Activated T-helper 17 cell treated with anti-CD3 and anti-CD28 coated beads, Interleukin-2, amount 50 U/mL, for 72 hours (primary cell): ENCODE measurements around the gene ZNF428. TPM values are rescaled to one million over a fixed set of nuclear protein-coding genes. Genes with fewer than 3 reads are reported as not detected.
"Not testable (repeated sequence)": the region's sequence is repeated elsewhere in the genome, so short reads cannot be mapped to it uniquely, and the experiment has no call there.

Experiments
- ATAC-seq: fragments of 150-1000 bp; cut with Tn5 transposase; replicated peaks from 2 replicates; pipeline ENCODE4 v1.10.0; 2021; ENCODE audit warnings: mild to moderate bottlenecking, moderate library complexity
- H3K27ac Mint-ChIP-seq: one replicate; pipeline ENCODE4 v1.8.0; 2022; ENCODE audit warnings: mixed read lengths
- H3K27me3 Mint-ChIP-seq: one replicate; pipeline ENCODE4 v1.8.0; 2022; ENCODE audit warnings: mixed read lengths
- H3K36me3 Mint-ChIP-seq: one replicate; pipeline ENCODE4 v1.8.0; 2022; ENCODE audit warnings: low read depth, mild to moderate bottlenecking, mixed read lengths
- H3K4me1 Mint-ChIP-seq: one replicate; pipeline ENCODE4 v1.8.0; 2022; ENCODE audit warnings: mixed read lengths
- H3K4me3 Mint-ChIP-seq: one replicate; pipeline ENCODE4 v1.8.0; 2022; ENCODE audit warnings: mild to moderate bottlenecking, mixed read lengths
- H3K9me3 Mint-ChIP-seq: one replicate; pipeline ENCODE4 v1.8.0; 2022; ENCODE audit warnings: mixed read lengths
- total RNA-seq, 2 donors: library from RNA; stranded (reverse); gene quantifications; one replicate each; pipeline ENCODE4 v1.2.3, GENCODE V29; 2022

The ZNF428 gene
- total RNA-seq, 2 donors from 2014 or later: 12.9 to 27.6 TPM

GRCh38 chr19:43650276-43650675, 30.8 kb upstream of the ZNF428 start:
- peaks cover 63% of the 10 kb centered on the region for H3K36me3 Mint-ChIP-seq
- H3K4me3 Mint-ChIP-seq, H3K27ac Mint-ChIP-seq, ATAC-seq, H3K27me3 Mint-ChIP-seq, H3K4me1 Mint-ChIP-seq, H3K9me3 Mint-ChIP-seq: not testable (repeated sequence)

- peaks cover 56% of the 10 kb centered on the region for H3K36me3 Mint-ChIP-seq
- H3K27me3 Mint-ChIP-seq: no peaks in the 10 kb centered on the region
- no peaks in the 10 kb centered on the region for H3K9me3 Mint-ChIP-seq
Measured at GRCh38 chr19:43649514-43649913, 30.1 kb upstream of the ZNF428 start.

GRCh38 chr19:43648633-43649032, 29.2 kb upstream of the ZNF428 start:
- Mint-ChIP-seq H3K36me3 (peaks cover 47% of the 10 kb centered on the region), H3K9me3 (no peaks in the 10 kb centered on the region), H3K27ac (peak overlapping the region; percentile 10), H3K4me1 (no peaks in the 10 kb centered on the region), H3K4me3 (no peak overlapping the region), H3K27me3 (no peaks in the 10 kb centered on the region)
- no peak for ATAC-seq

More at GRCh38 chr19:43649514-43649913, 30.1 kb upstream of the ZNF428 start:
- no peaks in the 10 kb centered on the region for H3K4me1 Mint-ChIP-seq
- no peak overlapping the region for H3K27ac Mint-ChIP-seq
- no peak overlapping the region for H3K4me3 Mint-ChIP-seq
- no peak for ATAC-seq

GRCh38 chr19:43644181-43644580, 24.8 kb upstream of the ZNF428 start:
- H3K9me3 Mint-ChIP-seq: no peaks in the 10 kb centered on the region
- ATAC-seq: no peak
- peaks cover 9% of the 10 kb centered on the region for H3K27me3 Mint-ChIP-seq
- H3K27ac Mint-ChIP-seq: no peak overlapping the region
- H3K4me3 Mint-ChIP-seq: no peak overlapping the region
- H3K36me3 Mint-ChIP-seq: peaks cover 21% of the 10 kb centered on the region
- peaks cover under 1% of the 10 kb centered on the region for H3K4me1 Mint-ChIP-seq

- Mint-ChIP-seq H3K4me3 (no peak overlapping the region), H3K4me1 (peaks cover 6% of the 10 kb centered on the region), H3K27me3 (peaks cover 18% of the 10 kb centered on the region), H3K27ac (no peak overlapping the region), H3K36me3 (peaks cover 13% of the 10 kb centered on the region), H3K9me3 (no peaks in the 10 kb centered on the region)
- no peak for ATAC-seq
Measured at GRCh38 chr19:43643326-43643725, 23.9 kb upstream of the ZNF428 start.

- H3K4me1 Mint-ChIP-seq: peaks cover 6% of the 10 kb centered on the region
- no peak overlapping the region for H3K4me3 Mint-ChIP-seq
- H3K36me3 Mint-ChIP-seq: peaks cover 6% of the 10 kb centered on the region
- peaks cover 23% of the 10 kb centered on the region for H3K27me3 Mint-ChIP-seq
- H3K27ac Mint-ChIP-seq: no peak overlapping the region
- H3K9me3 Mint-ChIP-seq: no peaks in the 10 kb centered on the region
- ATAC-seq: no peak
Measured at GRCh38 chr19:43642531-43642930, 23.1 kb upstream of the ZNF428 start.

- Mint-ChIP-seq H3K36me3 (no peaks in the 10 kb centered on the region), H3K27ac (no peak overlapping the region), H3K4me3 (peak overlapping the region; percentile 72), H3K27me3 (peaks cover 28% of the 10 kb centered on the region), H3K4me1 (peaks cover 6% of the 10 kb centered on the region), H3K9me3 (no peaks in the 10 kb centered on the region)
- ATAC-seq: no peak
Measured at GRCh38 chr19:43641333-43641732, 21.9 kb upstream of the ZNF428 start.

- no peaks in the 10 kb centered on the region for H3K36me3 Mint-ChIP-seq
- H3K27ac Mint-ChIP-seq: peak overlapping the region; percentile 17
- peaks cover 29% of the 10 kb centered on the region for H3K27me3 Mint-ChIP-seq
- peaks cover 6% of the 10 kb centered on the region for H3K4me1 Mint-ChIP-seq
- no peak for ATAC-seq
- H3K4me3 Mint-ChIP-seq: peak overlapping the region; percentile 72
- H3K9me3 Mint-ChIP-seq: no peaks in the 10 kb centered on the region
Measured at GRCh38 chr19:43640424-43640757, 21.0 kb upstream of the ZNF428 start.

GRCh38 chr19:43639519-43640423, 20.3 kb upstream of the ZNF428 start, which contains the start of gene CADM4:
Gene CADM4 (minus strand): TSS chr19:43639850. CDS start chr19:43639790, 60 bp downstream.
- Mint-ChIP-seq H3K4me1 (peaks cover 6% of the 10 kb centered on the region), H3K27ac (peak within 1 kb of the TSS; percentile 17), H3K36me3 (no peaks in the 10 kb centered on the region)

GRCh38 chr19:43638995-43639518, 19.6 kb upstream of the ZNF428 start:
- Mint-ChIP-seq H3K27ac (peak overlapping the region; percentile 2), H3K4me3 (peak overlapping the region; percentile 65), H3K9me3 (no peaks in the 10 kb centered on the region), H3K27me3 (peaks cover 32% of the 10 kb centered on the region), H3K36me3 (no peaks in the 10 kb centered on the region), H3K4me1 (peaks cover 6% of the 10 kb centered on the region)
- no peak for ATAC-seq

More at GRCh38 chr19:43639519-43640423, 20.3 kb upstream of the ZNF428 start, which contains the start of gene CADM4:
- peaks cover 32% of the 10 kb centered on the region for H3K27me3 Mint-ChIP-seq
- H3K4me3 Mint-ChIP-seq: peak within 1 kb of the TSS; percentile 72
- peak; percentile 89 for ATAC-seq
- no peaks in the 10 kb centered on the region for H3K9me3 Mint-ChIP-seq

GRCh38 chr19:43638214-43638994, 19.0 kb upstream of the ZNF428 start:
- H3K27ac Mint-ChIP-seq: peak overlapping the region; percentile 2
- no peaks in the 10 kb centered on the region for H3K36me3 Mint-ChIP-seq
- H3K9me3 Mint-ChIP-seq: no peaks in the 10 kb centered on the region
- peaks cover 6% of the 10 kb centered on the region for H3K4me1 Mint-ChIP-seq
- peak overlapping the region; percentile 65 for H3K4me3 Mint-ChIP-seq
- H3K27me3 Mint-ChIP-seq: peaks cover 32% of the 10 kb centered on the region
- no peak for ATAC-seq

GRCh38 chr19:43636121-43636683, 16.8 kb upstream of the ZNF428 start:
- ATAC-seq: no peak
- Mint-ChIP-seq H3K9me3 (no peaks in the 10 kb centered on the region), H3K27ac (no peak overlapping the region), H3K4me3 (no peak overlapping the region), H3K27me3 (peaks cover 28% of the 10 kb centered on the region), H3K36me3 (no peaks in the 10 kb centered on the region), H3K4me1 (peaks cover 6% of the 10 kb centered on the region)

- not testable (repeated sequence) for H3K36me3 Mint-ChIP-seq, H3K4me3 Mint-ChIP-seq, H3K4me1 Mint-ChIP-seq, ATAC-seq, H3K9me3 Mint-ChIP-seq
- peaks cover 24% of the 10 kb centered on the region for H3K27me3 Mint-ChIP-seq
- H3K27ac Mint-ChIP-seq: peak overlapping the region; percentile 20
Measured at GRCh38 chr19:43635561-43635940, 16.1 kb upstream of the ZNF428 start.

GRCh38 chr19:43634872-43635560, 15.6 kb upstream of the ZNF428 start:
- Mint-ChIP-seq H3K27ac (peak overlapping the region; percentile 20), H3K4me3 (no peak overlapping the region), H3K9me3 (no peaks in the 10 kb centered on the region), H3K4me1 (peaks cover 6% of the 10 kb centered on the region), H3K36me3 (no peaks in the 10 kb centered on the region), H3K27me3 (peaks cover 23% of the 10 kb centered on the region)
- no peak for ATAC-seq
